B cell (primary cell): ENCODE data around the gene CMIP. TPM values are rescaled to one million over a fixed set of nuclear protein-coding genes. Genes with fewer than 3 reads are reported as not detected.

Source experiments
- ATAC-seq: fragments of 200-7000 bp; cut with Tn5 transposase; one replicate; pipeline ENCODE4 v1.10.0; 2021; ENCODE audit warnings: low read depth, mild to moderate bottlenecking, moderate number of reproducible peaks, moderate library complexity
- CTCF ChIA-PET: fragments of 350-600 bp; sonication (Branson Sonifier 250); formaldehyde crosslinking; loops from one replicate; lab custom pipeline; 2021; ENCODE audit warnings: antibody characterized with exemption, inconsistent platforms; lab: Charles Lee
- POLR2A ChIA-PET: fragments of 350-600 bp; sonication (Branson Sonifier 250); formaldehyde crosslinking; loops from one replicate; lab custom pipeline; 2021; ENCODE audit warnings: antibody characterized with exemption; lab: Charles Lee
- DNase-seq: peaks from one replicate; pipeline ENCODE4 v3.0.0; 2013
- H2AFZ ChIP-seq: 2 replicates; pipeline ENCODE4 v1.6.1; 2012; ENCODE audit warnings: mild to moderate bottlenecking, low read depth, low read length; ENCODE audit not compliant: insufficient read depth, poor library complexity, severe bottlenecking
- H3K27ac ChIP-seq, 2 donors: 1 replicate in 1 of 2; 2 replicates in 1 of 2; pipeline ENCODE4 v1.5.1; 2012 to 2013; ENCODE audit warnings: low read length in 2 of 2, mild to moderate bottlenecking in 2 of 2, moderate library complexity in 1 of 2
- H3K27me3 ChIP-seq, 4 experiments: fragments of 200-600 bp in 1 of 4; sonication (generic) in 1 of 4; replicated peaks in 1 of 4; 1 replicate in 2 of 4; 2 replicates in 2 of 4; pipeline versions ENCODE4 v1.6.1 to v1.7.0; 2013 to 2016; ENCODE audit warnings: low read length in 3 of 4, mild to moderate bottlenecking in 2 of 4, mixed read lengths in 1 of 4, moderate library complexity in 1 of 4; ENCODE audit not compliant: insufficient read depth in 4 of 4, control insufficient read depth in 3 of 4; ENCODE audit errors: control extremely low read depth in 1 of 4
- H3K36me3 ChIP-seq, 2 experiments: replicated peaks in 1 of 2; 1 replicate in 1 of 2; 2 replicates in 1 of 2; pipeline versions ENCODE4 v1.6.1 to v1.7.1; 2013; ENCODE audit warnings: low read length in 1 of 2; ENCODE audit not compliant: insufficient read depth in 2 of 2, control insufficient read depth in 1 of 2; ENCODE audit errors: control extremely low read depth in 1 of 2, extremely low read depth in 1 of 2
- H3K4me1 ChIP-seq, 2 donors: fragments of 200-600 bp in 1 of 2; sonication (generic) in 1 of 2; 1 replicate in 1 of 2; 2 replicates in 1 of 2; pipeline versions ENCODE4 v1.5.1 to v1.6.1; 2013 to 2017; ENCODE audit warnings: low read length in 2 of 2; ENCODE audit not compliant: control insufficient read depth in 2 of 2, insufficient read depth in 2 of 2
- H3K4me2 ChIP-seq: replicated peaks from 2 replicates; pipeline ENCODE3; 2012; ENCODE audit warnings: mild to moderate bottlenecking, low read depth, low read length; ENCODE audit not compliant: poor library complexity, severe bottlenecking
- H3K4me3 ChIP-seq, 5 experiments: fragments of 200-600 bp in 1 of 5; sonication (generic) in 1 of 5; 1 replicate in 3 of 5; 2 replicates in 2 of 5; pipeline versions ENCODE4 v1.5.1 to v1.7.0; 2011 to 2016; ENCODE audit warnings: low read length in 4 of 5, mild to moderate bottlenecking in 4 of 5, low read depth in 2 of 5, control low read depth in 1 of 5, moderate library complexity in 1 of 5; ENCODE audit not compliant: insufficient read depth in 1 of 5; ENCODE audit errors: control extremely low read depth in 1 of 5, extremely low read depth in 1 of 5
- H3K79me2 ChIP-seq: fragments of 200-600 bp; sonication (generic); one replicate; pipeline ENCODE4 v1.6.0; 2016; ENCODE audit warnings: low read length; ENCODE audit not compliant: control insufficient read depth, insufficient read depth
- H3K9ac ChIP-seq: fragments of 200-600 bp; sonication (generic); 2 replicates; pipeline ENCODE4 v1.6.1; 2017; ENCODE audit warnings: mild to moderate bottlenecking, low read length, moderate library complexity
- H3K9me3 ChIP-seq, 3 donors: one replicate each; pipeline versions ENCODE4 v1.6.1 to v1.7.1; 2013; ENCODE audit warnings: low read length in 2 of 3; ENCODE audit not compliant: control insufficient read depth in 2 of 3, insufficient read depth in 1 of 3; ENCODE audit errors: control extremely low read depth in 1 of 3
- H4K20me1 ChIP-seq: 2 replicates; pipeline ENCODE4 v1.6.0; 2012; ENCODE audit warnings: mild to moderate bottlenecking, low read length; ENCODE audit not compliant: insufficient read depth, control insufficient read depth, poor library complexity, severe bottlenecking
- H3K27ac Mint-ChIP-seq: one replicate; pipeline ENCODE4 v1.8.0; 2021; ENCODE audit warnings: mixed read lengths
- H3K27me3 Mint-ChIP-seq: one replicate; pipeline ENCODE4 v1.8.0; 2021; ENCODE audit warnings: mixed read lengths
- H3K4me1 Mint-ChIP-seq: one replicate; pipeline ENCODE4 v1.8.0; 2021; ENCODE audit warnings: mixed read lengths
- H3K4me3 Mint-ChIP-seq: one replicate; pipeline ENCODE4 v1.8.0; 2021; ENCODE audit warnings: mixed read lengths
- H3K9me3 Mint-ChIP-seq: one replicate; pipeline ENCODE4 v1.8.0; 2022; ENCODE audit warnings: mixed read lengths; ENCODE audit not compliant: insufficient read depth
- CTCF ChIP-seq: fragments of 200-600 bp; IDR thresholded peaks from one replicate; pipeline ENCODE4 v1.8.0; 2022; ENCODE audit warnings: antibody characterized with exemption, mild to moderate bottlenecking
- EZH2 ChIP-seq: IDR thresholded peaks from 2 replicates; pipeline ENCODE4 v1.6.1; 2012; ENCODE audit warnings: borderline replicate concordance, low read depth, mild to moderate bottlenecking, moderate library complexity, low read length; ENCODE audit not compliant: insufficient read depth, poor library complexity, severe bottlenecking
- whole genome bisulfite sequencing: methylation state at CpG from one replicate; pipeline ENCODE4 v1.1.5; 2013; ENCODE audit warnings: missing lambda C conversion rate; ENCODE audit not compliant: insufficient coverage; 5-methylcytosine and 5-hydroxymethylcytosine counted together
- intact Hi-C: fragments of 100-400 bp; cut with micrococcal nuclease; formaldehyde crosslinking; loops from one replicate; pipeline ENCODE4 v1.10.0; 2022
- polyA plus RNA-seq: library from polyadenylated mRNA; depleted of rRNA; stranded (reverse); fragments of >200 nt; gene quantifications from 2 replicates; pipeline ENCODE4 v1.2.3, GENCODE V29; 2012
- total RNA-seq, 2 donors: library from RNA; stranded (reverse); fragments of 120-200 nt in 1 of 2; gene quantifications; 1 replicate in 1 of 2; 2 replicates in 1 of 2; pipeline versions ENCODE4 v1.2.3 to v1.2.4, GENCODE V29; 2013 to 2022

The CMIP gene
- total and polyA plus RNA-seq, 2 donors (not counting 1 experiment from before 2014, with no cell fraction given) = 27.1 to 155 TPM

- DNase-seq = no peak
- Histone ChIP-seq H3K27ac (peak overlapping the region; percentile 80 to 91), H3K9ac (no peak overlapping the region), H3K27me3 (no peaks in the 10 kb centered on the region), H3K4me1 (peaks cover 78 to 84% of the 10 kb centered on the region in 2 donors), H3K4me3 (no peak overlapping the region), H3K9me3 (no peaks in the 10 kb centered on the region), H4K20me1 (peaks cover 14% of the 10 kb centered on the region), H3K36me3 (peaks cover 0 to 5% of the 10 kb centered on the region in 2 experiments), H3K79me2 (peaks cover 82% of the 10 kb centered on the region), H3K4me2 (peak overlapping the region; percentile 82), H2AFZ (no peak overlapping the region)
- Mint-ChIP-seq H3K4me3 (peak overlapping the region; percentile 47), H3K4me1 (peaks cover 81% of the 10 kb centered on the region), H3K27me3 (no peaks in the 10 kb centered on the region), H3K27ac (peak overlapping the region; percentile 55), H3K9me3 (no peaks in the 10 kb centered on the region)
- POLR2A ChIA-PET = interaction anchor here (2.0 to 2.4 kb wide), 2 partner anchors 12 to 21 kb away, joined by 21 to 27 read pairs; no protein-coding TSS in a partner anchor
- no peak for TF ChIP-seq EZH2
- no peak for TF ChIP-seq CTCF
- CTCF ChIA-PET = interaction anchor here (1.1 to 6.4 kb wide), 4 partner anchors 22 to 99 kb away, joined by 3 to 49 read pairs (median 8); no protein-coding TSS in a partner anchor
- intact Hi-C loops = loop anchor here (5.0 to 10.0 kb wide), 4 partner anchors 100 to 332 kb away; partner anchors contain the start of gene GAN
- 94% methylated on average over 14 of the region's 17 CpGs for WGBS
- ATAC-seq = no peak
These were observed 57.9 kb downstream of the CMIP start for GRCh38 chr16:81502396-81503070.

GRCh38 chr16:81505011-81505661, 60.5 kb downstream of the CMIP start:
- Histone ChIP-seq H3K79me2 (peaks cover 82% of the 10 kb centered on the region), H3K9ac (no peak overlapping the region)

More at GRCh38 chr16:81505011-81505661, 60.5 kb downstream of the CMIP start:
- H3K4me1 Mint-ChIP-seq = peaks cover 68% of the 10 kb centered on the region
- peak overlapping the region; percentile 90 for H3K27ac Mint-ChIP-seq
- WGBS = 64% methylated on average over 12 of the region's 13 CpGs
- intact Hi-C loops = loop anchor here (10.0 kb wide), 2 partner anchors 190 to 330 kb away; partner anchors contain the start of gene GAN
- Histone ChIP-seq H3K27me3 (no peaks in the 10 kb centered on the region), H3K27ac (peak overlapping the region; percentile 88 to 91), H3K9me3 (no peaks in the 10 kb centered on the region), H3K4me3 (no peak overlapping the region), H2AFZ (peak overlapping the region; percentile 75), H3K4me1 (peaks cover 61 to 64% of the 10 kb centered on the region in 2 donors), H4K20me1 (no peaks in the 10 kb centered on the region), H3K4me2 (peak overlapping the region; percentile 73), H3K36me3 (peaks cover 0 to 2% of the 10 kb centered on the region in 2 experiments)
- H3K9me3 Mint-ChIP-seq = no peaks in the 10 kb centered on the region
- POLR2A ChIA-PET = interaction anchor here (1.3 kb wide), 1 partner anchor 13 kb away, joined by 4 read pairs; no protein-coding TSS in a partner anchor
- CTCF ChIA-PET = no interaction called here
- ATAC-seq (peak; percentile 6), DNase-seq (peak; percentile 60)
- H3K4me3 Mint-ChIP-seq = peak overlapping the region; percentile 70
- H3K27me3 Mint-ChIP-seq = no peaks in the 10 kb centered on the region
- TF ChIP-seq CTCF (no peak), EZH2 (no peak)
